Thoracic aorta (tissue), 2 donors: ENCODE measurements around the gene ZFAND6. TPM values are rescaled to one million over a fixed set of nuclear protein-coding genes. Genes with fewer than 3 reads are reported as not detected.

Experiments
- ATAC-seq: fragments of 150-250 bp; one replicate; pipeline ENCODE4 v1.8.0; 2017; ENCODE audit warnings: low read depth; ENCODE audit not compliant: insufficient number of reproducible peaks, low FRiP score
- DNase-seq: peaks from one replicate; pipeline ENCODE4 v3.0.0-alpha.2; 2020; ENCODE audit warnings: low spot score
- H3K27ac ChIP-seq, 2 donors: fragments of 200-600 bp; sonication (generic); 1 replicate in 1 of 2; 2 replicates in 1 of 2; pipeline ENCODE4 v1.5.1; 2016; ENCODE audit warnings: mild to moderate bottlenecking in 2 of 2, moderate library complexity in 2 of 2
- H3K27me3 ChIP-seq: fragments of 200-600 bp; sonication (generic); replicated peaks from 2 replicates; pipeline ENCODE4 v1.6.0; 2016; ENCODE audit warnings: mild to moderate bottlenecking; ENCODE audit not compliant: insufficient read depth
- H3K36me3 ChIP-seq: fragments of 200-600 bp; sonication (generic); one replicate; pipeline ENCODE4 v1.5.1; 2016
- H3K4me1 ChIP-seq, 2 donors: fragments of 200-600 bp; sonication (generic); 1 replicate in 1 of 2; 2 replicates in 1 of 2; pipeline versions ENCODE4 v1.5.1 to v1.6.0; 2016; ENCODE audit warnings: low read depth in 2 of 2, mild to moderate bottlenecking in 1 of 2; ENCODE audit not compliant: control insufficient read depth in 1 of 2
- H3K4me3 ChIP-seq: fragments of 200-600 bp; sonication (generic); 2 replicates; pipeline ENCODE4 v1.5.1; 2016; ENCODE audit warnings: mild to moderate bottlenecking
- H3K9me3 ChIP-seq: fragments of 200-600 bp; sonication (generic); 2 replicates; pipeline ENCODE4 v1.5.1; 2016
- CTCF ChIP-seq: fragments of 200-600 bp; sonication (generic); IDR thresholded peaks from one replicate; pipeline ENCODE4 v1.5.1; 2019; ENCODE audit warnings: antibody characterized with exemption
- total RNA-seq, 2 donors: library from RNA; depleted of rRNA; stranded (reverse); fragments of >200 nt; gene quantifications; one replicate each; pipeline versions ENCODE4 v1.1.0 to v1.2.3, GENCODE V29; 2016

Gene ZFAND6
- total RNA-seq, 2 donors from 2014 or later: 43.5 to 80.0 TPM

- ATAC-seq (no peak), DNase-seq (no peak)
- H3K4me1 ChIP-seq: peaks cover 0 to 12% of the 10 kb centered on the region in 2 donors
- H3K4me3 ChIP-seq: no peak overlapping the region
- H3K27me3 ChIP-seq: no peaks in the 10 kb centered on the region
- H3K36me3 ChIP-seq: no peaks in the 10 kb centered on the region
- no peak for TF ChIP-seq CTCF
- no peaks in the 10 kb centered on the region for H3K9me3 ChIP-seq
- H3K27ac ChIP-seq: no peak overlapping the region
Measured at GRCh38 chr15:80055933-80056332, 3.5 kb upstream of the ZFAND6 start.

- Histone ChIP-seq H3K27ac (no peak overlapping the region), H3K27me3 (no peaks in the 10 kb centered on the region)
- ATAC-seq: no peak
Measured at GRCh38 chr15:80058044-80058443, 1.4 kb upstream of the ZFAND6 start.

GRCh38 chr15:80059786-80060355 lies 395 bp downstream of the ZFAND6 start:
- DNase-seq: peak; percentile 5
- no peak for TF ChIP-seq CTCF

More at GRCh38 chr15:80058044-80058443, 1.4 kb upstream of the ZFAND6 start:
- Histone ChIP-seq H3K9me3 (no peaks in the 10 kb centered on the region), H3K4me1 (peaks cover 4 to 24% of the 10 kb centered on the region in 2 donors), H3K36me3 (no peaks in the 10 kb centered on the region), H3K4me3 (no peak overlapping the region)
- DNase-seq: no peak
- TF ChIP-seq CTCF: no peak

GRCh38 chr15:80060356-80061006 lies 1.0 kb downstream of the ZFAND6 start:
- no peaks in the 10 kb centered on the region for H3K36me3 ChIP-seq
- ATAC-seq (no peak), DNase-seq (peak; percentile 12)
- H3K9me3 ChIP-seq: no peaks in the 10 kb centered on the region
- no peaks in the 10 kb centered on the region for H3K27me3 ChIP-seq
- peak overlapping the region; percentile 81 for H3K27ac ChIP-seq
- peaks cover 4 to 24% of the 10 kb centered on the region in 2 donors for H3K4me1 ChIP-seq
- no peak for TF ChIP-seq CTCF
- peak overlapping the region; percentile 92 for H3K4me3 ChIP-seq

More at GRCh38 chr15:80059786-80060355, 395 bp downstream of the ZFAND6 start:
- Histone ChIP-seq H3K27ac (peak overlapping the region; percentile 81), H3K9me3 (no peaks in the 10 kb centered on the region), H3K27me3 (no peaks in the 10 kb centered on the region), H3K4me1 (peaks cover 4 to 24% of the 10 kb centered on the region in 2 donors), H3K36me3 (no peaks in the 10 kb centered on the region), H3K4me3 (peak overlapping the region; percentile 92)
- ATAC-seq: peak; percentile 66

- no peak overlapping the region for H3K4me3 ChIP-seq
- no peak for ATAC-seq
- H3K4me1 ChIP-seq: peaks cover 4 to 24% of the 10 kb centered on the region in 2 donors
- H3K36me3 ChIP-seq: no peaks in the 10 kb centered on the region
- no peak for DNase-seq
- no peak overlapping the region for H3K27ac ChIP-seq
- TF ChIP-seq CTCF: no peak
- no peaks in the 10 kb centered on the region for H3K27me3 ChIP-seq
- no peaks in the 10 kb centered on the region for H3K9me3 ChIP-seq
Measured at GRCh38 chr15:80061582-80061981, 2.1 kb downstream of the ZFAND6 start.
